ENCODE measurements around the gene CCDC187.

The CCDC187 gene

DNA sequence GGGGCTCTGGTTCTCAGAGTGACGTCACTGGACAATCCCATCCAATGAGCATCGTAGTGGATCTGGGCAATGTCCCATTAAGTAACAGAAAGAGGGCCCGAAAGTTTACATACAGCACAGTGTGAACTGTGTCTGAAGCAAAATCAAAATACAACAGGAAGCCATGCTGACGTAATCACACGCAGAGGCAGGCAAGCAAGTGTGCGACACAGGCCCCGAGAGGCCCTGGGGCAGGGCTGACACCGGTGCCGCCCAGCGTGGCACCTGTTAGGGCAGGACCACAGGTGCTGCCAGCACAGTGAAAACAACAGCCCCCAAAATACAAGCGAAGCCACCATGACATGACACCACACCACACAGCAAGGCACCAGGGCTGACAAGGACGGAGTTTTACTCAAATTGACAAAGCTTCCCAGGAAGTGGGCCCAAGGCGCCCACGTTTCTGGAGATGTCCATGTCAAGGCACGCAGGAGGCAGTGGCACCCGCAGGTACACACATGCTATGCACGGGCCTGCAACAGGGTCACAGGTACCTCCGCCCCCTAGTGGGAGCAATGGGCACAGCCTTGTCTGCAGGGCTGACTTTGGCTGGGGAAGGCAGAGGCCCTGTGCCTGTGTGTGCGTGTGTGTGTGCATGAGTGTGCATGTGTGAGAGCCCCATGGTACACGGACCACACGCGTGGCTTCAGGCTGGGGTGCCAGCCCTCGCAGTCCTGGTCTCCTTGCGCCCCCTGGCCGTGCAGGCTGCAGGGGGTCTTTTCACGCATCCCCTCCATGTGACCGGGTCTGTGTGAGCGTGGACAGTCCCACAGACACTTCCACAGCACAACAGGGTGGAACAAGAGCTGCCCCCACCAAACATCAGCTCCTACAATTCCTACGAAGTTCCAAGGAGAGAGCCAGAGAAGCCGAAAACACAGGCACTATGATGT is 77.9 kb downstream of the CCDC187 start:
- peak; percentile 49 to 69 (median 51) for DNase-seq (ENCODE audit: low read depth in 3 of 3)

DNA sequence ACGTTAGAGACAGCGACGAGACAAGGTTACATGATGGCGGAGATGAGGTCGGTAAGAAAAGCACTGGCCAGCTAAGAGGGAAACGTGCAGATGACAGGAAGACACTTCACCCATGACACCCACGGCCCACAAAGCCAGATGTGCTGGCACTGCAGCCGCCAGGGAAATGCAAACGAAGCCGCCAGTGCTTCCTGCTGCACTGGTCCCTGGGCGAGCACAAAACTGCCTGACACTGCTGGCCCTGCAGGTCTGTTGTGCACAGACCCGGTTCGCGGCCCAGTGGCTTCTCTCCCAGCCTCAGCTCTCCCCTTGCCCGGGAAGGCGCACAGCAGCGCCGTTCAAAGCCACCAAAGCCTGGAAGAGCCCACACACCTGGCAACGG is 78.5 kb downstream of the CCDC187 start:
- no peak for DNase-seq (ENCODE audit: low read depth in 3 of 3)

DNA sequence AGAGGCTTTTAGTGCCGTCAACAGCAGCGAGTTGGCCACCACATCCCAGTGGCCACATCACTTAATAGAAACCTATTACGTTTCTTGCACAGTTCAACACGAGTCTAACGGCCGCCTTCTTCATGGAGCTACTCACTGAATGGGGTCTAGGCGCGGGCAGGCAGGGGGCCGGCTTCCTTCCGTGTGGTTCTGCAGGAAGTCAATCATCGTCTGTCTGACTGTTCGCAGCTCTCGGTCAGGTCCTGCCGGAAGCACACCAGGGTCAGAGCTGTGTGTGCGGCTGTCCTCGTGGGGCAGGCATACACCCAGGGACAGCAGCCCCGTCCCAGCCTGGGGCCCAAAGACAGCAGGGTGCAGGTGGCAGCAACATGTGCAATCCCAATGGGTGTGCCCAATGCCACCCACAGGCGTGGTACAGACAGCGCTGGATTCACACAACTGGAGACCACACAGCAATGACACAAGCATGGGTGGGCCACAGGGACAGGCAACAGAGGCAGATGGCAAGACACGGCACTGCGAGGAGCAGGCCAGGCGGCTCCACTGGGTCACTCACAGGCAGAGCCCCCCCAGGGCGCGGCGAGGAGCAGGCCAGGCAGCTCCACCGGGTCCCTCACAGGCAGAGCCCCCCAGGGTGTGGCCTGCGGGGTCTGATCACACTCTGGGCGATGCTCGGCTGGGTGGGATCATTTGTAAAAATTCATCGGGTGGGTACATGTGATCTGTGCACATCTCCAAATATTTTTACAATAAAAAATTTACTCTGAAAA is 79.8 kb downstream of the CCDC187 start:
- no peak for DNase-seq (ENCODE audit: low read depth in 3 of 3)

DNA sequence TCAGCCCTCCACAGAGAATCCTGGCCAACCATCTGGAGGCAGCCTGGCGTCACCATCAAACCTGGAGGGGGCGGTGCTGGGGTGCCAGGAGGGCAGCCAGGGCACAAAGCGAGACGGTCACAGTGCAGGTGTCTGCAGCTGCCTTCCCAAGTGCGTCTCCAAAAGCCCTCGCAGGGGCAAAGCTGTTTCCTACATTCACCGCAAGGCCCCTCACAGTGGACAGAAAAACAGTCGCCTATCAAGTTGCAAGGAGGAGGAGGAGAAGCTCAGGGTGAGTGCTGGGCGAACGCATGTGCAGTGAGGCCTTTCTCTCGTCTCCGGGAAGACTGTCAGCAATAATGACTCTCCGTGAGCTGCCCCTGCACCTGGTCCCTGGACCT is 81.0 kb downstream of the CCDC187 start:
- DNase-seq (ENCODE audit: low read depth in 3 of 3): no peak

DNA sequence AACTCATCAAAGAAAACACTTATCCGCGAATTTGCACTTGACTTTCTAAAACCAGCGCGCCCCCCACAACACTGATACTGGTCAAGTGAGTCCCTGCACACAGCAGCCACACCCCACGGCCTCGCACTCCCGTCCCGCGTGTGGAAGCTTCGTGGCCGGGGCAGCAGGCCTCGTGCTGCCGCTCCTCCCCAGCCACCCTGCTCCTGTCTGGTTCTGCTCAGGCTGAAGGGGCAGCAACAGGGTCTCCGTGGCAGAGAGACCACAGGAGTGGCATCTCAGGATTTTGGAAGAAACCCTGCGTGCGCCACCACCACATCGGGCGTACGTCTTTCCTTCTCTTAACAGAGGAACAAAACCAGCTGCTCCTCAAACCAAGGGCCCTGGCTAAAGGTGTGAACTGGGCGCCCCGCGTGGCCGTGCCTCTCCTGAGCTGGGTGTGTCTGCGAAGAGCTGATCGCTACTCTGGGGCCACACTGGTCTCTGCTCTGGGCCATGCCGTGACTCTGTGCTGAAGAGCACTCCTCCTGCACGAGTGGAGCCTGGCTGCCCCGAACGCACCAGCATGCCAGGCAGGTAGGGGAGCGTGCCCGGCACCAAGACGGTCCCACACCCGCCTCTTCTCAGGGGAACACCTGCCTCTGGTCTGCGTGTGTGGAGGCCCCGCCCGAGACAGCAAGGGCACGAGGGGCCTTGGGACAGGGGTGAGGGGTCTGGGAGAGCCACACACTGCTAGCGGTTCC is 81.6 kb downstream of the CCDC187 start:
- DNase-seq (ENCODE audit: low read depth in 3 of 3): no peak

DNA sequence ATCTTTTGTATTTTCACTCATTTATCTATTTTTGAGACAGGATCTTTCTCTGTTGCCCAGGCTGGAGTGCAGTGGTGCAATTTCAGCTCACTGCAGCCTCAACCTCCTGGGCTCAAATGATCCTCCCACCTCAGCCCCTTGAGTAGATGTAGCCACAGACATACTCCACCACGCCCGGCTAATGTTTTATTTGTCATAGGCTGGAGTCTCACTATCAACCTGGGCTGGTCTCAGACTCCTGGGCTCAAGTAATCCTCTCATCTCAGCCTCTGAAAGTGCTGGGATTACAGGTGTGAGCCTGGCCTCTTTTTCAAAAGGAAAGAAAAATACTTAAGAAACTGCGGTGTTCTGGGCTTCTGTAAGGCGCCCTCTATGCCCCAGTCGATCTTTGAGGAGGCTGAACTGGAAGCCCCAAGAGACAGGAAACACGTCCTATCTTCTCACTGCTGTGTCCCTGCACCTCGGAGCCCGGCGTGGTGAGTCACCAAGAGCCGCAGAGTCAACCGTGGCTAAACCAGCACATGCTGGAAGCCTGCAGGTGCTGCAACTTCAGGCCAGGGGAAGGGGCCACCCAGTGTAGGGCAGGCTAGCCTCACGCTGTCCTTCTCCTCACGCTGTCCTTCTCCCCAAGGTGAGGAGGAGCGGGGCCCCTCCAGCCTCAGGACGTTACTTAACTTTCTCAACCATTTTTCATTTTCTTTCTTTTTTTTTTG is 83.7 kb downstream of the CCDC187 start:
- no peak for DNase-seq (ENCODE audit: low read depth in 3 of 3)

DNA sequence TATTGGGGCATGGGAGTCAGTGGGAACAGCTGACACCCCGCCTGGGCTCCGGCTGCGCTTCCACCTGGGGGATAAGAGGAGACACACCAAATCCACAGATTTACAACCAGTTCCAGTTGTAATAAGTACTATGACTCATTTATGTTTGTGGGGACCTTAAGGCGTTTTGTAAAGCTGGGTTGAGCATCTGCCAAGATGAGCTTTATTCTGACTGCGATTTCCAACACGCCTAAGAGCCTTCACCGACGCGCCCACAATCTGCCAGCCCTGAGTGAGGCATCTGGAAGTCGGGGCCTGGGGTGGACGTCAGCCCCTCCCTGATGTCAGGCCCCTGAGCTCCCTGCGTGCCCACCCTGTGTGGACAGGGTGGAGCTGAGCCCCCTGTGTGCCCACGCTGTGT is 84.6 kb downstream of the CCDC187 start:
- no peak for DNase-seq (ENCODE audit: low read depth in 3 of 3)

DNA sequence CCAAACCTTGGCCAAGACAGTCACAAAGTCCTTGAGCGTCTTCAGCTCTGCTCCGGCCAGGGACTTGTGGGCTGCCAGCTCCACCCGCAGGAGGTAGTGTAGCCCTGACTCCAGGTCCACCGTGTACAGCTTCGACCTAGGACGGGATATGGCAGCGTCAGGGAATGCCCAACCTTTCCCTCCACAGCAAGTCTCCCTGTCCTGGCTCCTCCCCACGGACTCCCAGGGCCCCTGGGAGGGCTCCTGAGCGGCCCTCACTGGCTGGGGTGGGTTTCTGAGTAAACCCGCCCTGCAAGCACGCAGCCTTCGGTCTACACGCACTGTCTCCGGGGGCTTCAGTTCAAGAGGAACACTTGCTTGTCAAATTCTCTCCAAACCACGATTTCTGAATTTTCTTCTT is 85.2 kb downstream of the CCDC187 start:
- DNase-seq (ENCODE audit: low read depth in 3 of 3): no peak

DNA sequence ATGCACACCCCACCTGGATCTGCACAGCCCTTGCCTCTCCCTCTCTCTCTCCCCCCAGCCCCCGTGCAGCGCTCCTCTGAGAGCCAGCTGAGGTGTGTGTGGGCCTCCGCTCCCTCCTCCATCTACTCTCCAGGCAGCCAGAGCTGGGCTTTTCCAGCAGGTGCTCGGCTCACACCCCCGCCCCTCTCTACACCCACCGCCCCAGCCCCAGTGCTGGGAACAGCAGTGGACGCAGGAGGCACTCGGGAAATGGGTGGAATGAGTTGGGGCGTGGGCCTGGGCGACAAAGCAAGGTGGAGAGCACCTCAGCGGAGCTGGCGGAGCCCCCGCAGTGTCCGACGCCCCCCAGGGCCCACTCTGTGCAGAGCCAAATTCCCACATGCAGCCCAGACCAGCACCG is 85.6 kb downstream of the CCDC187 start:
- no peak for DNase-seq (ENCODE audit: low read depth in 3 of 3)

DNA sequence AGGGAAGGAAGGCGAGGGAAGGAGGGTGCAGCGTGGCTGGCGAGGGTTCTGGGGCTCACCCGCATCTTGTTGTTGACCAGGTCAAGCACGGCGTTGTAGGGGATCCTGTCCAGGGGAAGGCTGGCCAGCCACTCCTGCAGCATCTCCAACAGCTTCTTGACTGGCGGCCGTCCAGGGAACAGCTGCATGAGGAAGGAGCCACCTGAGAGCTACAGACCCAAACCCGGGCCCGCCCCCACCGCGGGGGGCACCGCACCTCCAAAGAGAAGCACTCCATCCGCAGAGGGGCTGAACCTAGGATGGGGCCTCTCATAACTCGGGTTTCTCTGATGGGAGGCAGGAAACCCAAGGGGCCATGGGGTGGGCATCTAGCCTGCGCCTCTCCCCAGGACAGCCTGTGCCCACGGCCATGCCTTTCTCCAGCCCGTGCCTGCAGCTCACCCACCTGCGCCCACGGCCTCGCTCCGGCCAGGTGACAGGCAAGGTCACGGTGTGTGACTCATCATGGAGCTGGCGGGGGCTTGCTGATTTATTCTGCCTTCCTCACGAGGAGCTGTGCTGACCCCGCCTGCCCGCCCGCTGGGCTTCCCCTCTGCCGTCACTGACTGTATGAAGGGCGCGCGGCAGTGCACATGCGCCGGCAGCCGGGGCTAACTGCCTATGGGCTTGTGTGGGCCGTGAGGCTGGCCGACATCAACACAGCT is 87.2 kb downstream of the CCDC187 start:
- no peak for DNase-seq (ENCODE audit: low read depth in 3 of 3)

DNA sequence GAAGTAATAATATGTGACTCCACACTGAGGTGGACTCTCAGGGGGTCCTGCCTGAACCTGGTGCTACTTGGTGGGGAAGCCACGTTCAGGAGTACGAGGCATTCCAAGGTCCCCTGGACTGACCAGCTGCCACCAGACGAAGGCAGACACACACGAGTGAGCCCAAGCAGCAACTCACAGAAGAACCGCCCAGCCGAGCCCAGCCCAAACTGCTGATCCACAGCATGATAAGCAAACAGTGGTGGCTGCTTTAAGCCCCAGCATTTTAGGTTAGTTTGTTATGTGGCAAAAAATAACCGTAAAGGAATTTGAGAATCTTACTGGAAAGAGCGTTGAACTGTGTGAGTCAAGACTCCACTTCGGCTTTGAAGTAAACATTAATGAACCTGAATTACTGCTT is 90.2 kb downstream of the CCDC187 start:
- no peak for DNase-seq (ENCODE audit: low read depth in 3 of 3)

DNA sequence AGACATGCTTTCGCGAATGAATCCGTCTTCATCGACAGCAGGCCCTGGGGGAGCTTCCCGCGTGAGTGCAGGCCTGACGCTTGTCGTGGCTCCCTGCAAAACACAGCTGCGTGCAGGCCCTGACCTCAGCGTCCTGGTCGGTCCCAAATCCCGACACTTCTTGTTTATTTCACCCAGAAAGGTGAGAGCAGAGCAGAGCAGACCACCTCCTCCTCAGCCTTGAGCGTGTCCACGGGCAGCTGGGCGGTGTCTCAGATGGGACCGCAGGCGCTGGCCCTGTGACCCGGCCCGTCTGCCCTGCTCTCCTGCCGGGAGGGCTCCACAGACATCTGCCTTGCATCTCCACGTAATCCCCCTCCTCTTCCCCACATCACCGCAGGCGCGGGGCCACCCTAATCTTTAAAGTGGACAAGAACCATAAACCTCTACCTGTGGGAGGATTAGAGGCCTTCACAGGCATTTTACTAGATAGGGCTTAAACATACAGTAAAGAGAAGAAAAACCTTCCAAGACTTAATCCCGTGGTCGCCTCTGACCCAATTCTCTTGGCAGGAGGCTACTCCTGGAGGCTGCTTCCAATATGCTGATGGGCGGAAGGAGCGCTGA is 91.4 kb downstream of the CCDC187 start:
- DNase-seq (ENCODE audit: low read depth in 3 of 3): no peak

DNA sequence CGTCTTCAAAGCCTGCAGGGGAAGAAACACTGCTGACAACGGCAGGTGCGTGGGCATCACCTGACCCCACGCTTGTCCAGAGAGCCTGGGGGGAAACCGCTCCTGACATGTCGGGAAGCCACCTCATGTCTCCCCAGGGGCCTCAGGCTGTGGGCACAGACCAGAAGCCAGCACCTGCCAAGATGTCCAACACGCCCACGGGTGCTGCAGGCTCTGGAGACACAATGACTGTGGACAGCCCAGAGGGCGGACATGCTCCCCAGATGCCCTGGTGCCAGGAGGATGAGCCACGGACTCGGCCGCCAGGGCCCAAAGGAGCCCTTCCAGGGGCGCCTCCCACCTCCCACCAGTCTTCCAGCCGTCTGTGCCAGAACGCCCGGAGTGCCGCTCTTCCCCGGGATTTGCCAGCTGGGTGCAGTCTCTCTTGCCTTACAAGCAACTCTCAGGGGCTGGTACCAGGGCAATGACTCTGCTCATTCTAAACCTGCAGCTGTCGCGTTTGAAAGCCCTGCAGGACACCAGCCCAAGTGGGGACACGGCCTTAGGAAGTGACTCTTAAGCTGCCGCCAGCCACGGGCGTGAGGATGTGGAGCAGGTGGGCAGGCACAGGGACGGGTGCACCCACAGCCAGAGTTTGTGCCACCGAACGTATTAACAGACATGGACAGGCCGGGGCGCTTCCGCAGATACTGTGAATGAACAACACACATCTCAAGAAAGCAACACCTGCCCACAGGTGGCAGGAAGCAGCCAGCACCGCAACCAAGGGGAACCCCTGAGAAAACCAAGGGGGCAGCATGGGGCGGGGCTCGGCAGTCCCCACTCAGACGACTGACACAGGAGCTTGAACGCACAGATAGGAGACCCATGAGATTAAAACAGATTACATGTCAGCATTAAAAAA is 92.2 kb downstream of the CCDC187 start:
- no peak for DNase-seq (ENCODE audit: low read depth in 3 of 3)

DNA sequence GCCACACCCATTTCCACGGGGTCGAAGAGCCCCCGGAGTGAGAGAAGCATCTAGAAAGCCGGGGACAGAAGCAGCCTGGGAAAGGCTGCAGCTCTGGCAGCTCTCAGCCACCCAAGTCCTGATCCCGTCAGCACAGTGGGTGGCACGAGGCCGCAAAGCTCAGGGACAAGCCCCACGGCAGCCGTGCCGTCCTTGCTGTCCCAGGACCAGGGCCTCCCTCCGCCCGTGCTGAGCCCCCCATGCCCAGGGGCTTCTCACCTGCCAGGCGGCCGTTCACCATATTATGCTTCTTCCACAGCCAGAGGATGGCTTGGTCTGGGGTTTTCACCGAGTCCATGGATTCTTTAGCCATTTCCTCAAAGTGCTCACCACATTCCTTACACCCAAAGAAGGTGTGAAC is 92.9 kb downstream of the CCDC187 start:
- no peak for DNase-seq (ENCODE audit: low read depth in 3 of 3)

DNA sequence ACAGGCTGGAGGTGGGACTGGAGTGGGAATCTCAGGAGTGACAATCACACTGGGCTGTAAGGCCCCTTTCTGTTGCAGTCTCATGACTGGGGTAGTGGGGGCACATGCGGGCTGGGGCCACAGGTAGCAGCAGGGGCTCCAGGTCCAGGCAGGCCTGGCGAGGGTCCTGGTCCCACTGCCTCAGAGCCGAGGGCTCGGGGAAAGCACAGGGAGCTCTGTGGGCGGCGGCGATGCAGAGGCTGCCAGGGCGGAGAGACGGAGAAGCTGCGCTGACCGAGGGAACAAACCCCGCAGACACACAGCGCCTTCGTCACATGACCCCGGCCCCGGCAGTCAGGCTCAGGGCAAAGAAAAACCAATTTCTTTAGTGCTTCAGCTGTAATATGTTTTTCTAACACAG is 93.6 kb downstream of the CCDC187 start:
- DNase-seq (ENCODE audit: low read depth in 3 of 3): no peak

DNA sequence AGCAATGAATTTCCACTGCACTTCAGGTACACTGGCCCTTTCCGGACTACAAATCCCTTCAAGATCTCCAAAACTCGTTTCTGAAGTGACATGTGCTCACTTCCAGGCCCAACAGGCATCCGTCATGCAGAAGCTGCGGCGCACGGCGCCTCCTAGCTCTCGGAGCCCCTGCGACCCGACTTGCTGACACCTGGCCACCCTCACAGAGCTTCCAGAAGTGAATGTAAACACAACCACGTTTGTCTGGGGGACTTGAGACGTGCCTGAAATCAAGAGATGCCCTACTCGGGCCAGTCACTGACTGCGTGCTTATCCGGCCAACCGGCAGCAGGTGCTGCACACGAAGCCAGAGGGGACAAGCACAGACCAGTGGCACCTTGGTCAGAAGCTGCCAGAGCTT is 94.1 kb downstream of the CCDC187 start:
- no peak for DNase-seq (ENCODE audit: low read depth in 3 of 3)

DNA sequence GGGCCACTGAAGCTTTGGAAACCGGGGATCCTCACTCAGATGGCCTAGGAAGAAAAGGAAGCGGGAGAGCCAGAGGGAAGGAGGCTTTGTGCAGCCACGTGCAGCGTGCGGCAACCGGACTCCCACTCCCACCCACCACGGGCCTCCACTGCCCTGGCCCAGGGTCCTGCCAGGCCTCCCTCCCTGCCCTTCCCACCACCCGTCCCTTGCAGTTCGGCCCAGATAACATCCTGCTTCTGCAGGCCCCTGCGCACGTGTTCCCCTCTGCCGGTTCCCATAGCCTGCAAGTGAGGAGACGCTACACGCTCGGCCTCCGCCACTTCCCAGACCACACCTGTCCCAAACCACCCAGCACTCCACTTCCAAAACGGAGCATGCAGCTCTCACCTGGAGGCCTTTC is 94.7 kb downstream of the CCDC187 start:
- no peak for DNase-seq (ENCODE audit: low read depth in 3 of 3)

DNA sequence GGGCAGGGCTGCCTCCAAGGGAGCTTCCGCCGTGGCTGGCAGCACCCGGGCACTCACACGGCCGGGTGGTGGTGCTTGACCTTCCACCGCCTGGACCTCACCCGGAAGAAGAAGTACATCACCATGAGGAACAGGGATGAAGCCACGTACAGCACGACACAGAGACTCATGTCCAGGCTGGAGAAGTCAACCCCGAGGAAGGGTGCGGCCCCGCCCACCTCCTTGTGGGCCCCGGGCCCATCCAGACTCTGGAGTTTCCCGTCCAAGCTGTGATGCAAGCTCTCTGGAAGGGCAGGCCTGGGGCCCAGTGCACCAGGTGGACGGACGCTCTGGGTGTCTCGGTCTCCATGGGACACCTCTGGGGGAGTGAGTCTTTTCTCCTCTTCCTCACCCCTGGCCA is 95.2 kb downstream of the CCDC187 start:
- no peak for DNase-seq (ENCODE audit: low read depth in 3 of 3)

DNA sequence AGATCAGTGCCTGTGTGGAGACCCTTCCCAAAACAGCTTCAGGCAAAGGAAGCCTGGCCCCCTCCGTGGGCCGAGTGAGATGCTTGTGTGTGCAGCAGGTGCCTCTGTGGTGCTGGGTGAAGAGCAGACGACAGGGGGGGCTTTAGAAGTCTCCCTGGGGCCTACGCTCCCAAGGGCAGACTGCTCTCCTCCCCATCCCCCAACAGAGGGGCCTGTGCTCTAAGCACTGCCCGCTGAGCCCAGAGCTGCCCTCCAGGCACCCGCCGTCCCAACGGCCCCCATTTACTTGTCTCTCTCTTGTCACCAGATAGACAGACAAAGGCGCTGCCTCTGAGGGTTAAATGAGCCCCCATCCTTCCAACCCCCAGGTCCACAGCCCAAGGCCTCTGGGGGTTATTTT is 96.3 kb downstream of the CCDC187 start:
- DNase-seq (ENCODE audit: low read depth in 3 of 3): no peak

Data from stimulated activated CD4-positive, alpha-beta T cell treated with anti-CD3 and anti-CD28 coated beads, TNF-alpha, amount 100 ng/mL, for 48 hours (primary cell).